GM21367 (cell line): ENCODE measurements around the gene PCDHA4.
"Not testable (repeated sequence)": the region's sequence is repeated elsewhere in the genome, so short reads cannot be mapped to it uniquely, and the experiment has no call there.

Experiments
- ATAC-seq: cut with Tn5 transposase; IDR thresholded peaks from one replicate; pipeline ENCODE4 v1.9.1; 2021; ENCODE audit not compliant: unreplicated experiment

PCDHA4 gene

DNA sequence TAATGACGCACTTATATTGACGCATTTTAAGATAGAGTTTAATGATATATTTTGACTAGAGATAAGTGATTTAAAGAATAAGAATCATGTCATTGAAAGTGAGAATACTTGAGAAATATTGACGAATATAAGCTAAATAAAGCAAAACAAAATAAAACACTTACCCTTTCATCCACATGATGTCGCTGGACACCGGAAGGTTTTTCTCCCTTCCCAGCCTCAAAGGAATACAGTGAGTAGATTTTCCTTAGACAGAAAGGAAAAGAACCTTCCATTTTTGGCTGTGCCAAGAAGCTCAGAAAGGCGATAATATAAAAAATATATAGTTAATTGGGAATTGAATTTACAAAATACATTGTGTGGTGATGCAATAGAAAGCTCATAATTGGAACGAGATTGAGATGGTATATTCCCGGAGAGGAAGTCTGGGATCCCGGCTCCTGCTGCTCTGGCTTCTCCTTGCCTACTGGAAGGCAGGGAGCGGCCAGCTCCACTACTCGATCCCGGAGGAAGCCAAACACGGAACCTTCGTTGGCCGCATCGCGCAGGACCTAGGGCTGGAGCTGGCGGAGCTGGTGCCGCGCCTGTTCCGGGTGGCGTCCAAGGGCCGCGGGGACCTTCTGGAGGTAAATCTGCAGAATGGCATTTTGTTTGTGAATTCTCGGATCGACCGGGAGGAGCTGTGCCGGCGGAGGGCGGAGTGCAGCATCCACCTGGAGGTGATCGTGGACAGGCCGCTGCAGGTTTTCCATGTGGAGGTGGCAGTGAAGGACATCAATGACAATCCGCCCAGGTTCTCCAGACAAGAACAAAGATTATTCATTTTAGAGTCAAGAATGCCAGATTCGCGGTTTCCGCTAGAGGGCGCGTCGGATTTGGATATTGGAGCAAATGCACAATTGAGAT, 14.8 kb downstream of the PCDHA4 start, which contains the start of gene PCDHA5:
PCDHA5 (plus strand) TSS at position 239 of the 906 bp plus-strand sequence.
- no peak for ATAC-seq

DNA sequence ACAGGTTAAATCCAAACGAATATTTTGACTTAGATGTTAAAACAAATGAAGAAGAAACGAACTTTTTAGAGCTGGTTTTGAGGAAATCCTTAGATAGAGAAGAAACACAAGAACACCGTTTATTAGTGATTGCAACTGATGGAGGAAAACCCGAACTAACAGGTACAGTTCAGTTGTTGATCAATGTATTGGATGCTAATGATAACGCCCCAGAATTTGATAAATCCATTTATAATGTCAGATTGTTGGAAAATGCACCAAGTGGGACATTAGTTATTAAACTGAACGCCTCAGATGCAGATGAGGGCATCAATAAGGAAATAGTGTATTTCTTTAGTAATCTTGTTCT, 15.4 kb downstream of the PCDHA4 start:
- no peak for ATAC-seq

DNA sequence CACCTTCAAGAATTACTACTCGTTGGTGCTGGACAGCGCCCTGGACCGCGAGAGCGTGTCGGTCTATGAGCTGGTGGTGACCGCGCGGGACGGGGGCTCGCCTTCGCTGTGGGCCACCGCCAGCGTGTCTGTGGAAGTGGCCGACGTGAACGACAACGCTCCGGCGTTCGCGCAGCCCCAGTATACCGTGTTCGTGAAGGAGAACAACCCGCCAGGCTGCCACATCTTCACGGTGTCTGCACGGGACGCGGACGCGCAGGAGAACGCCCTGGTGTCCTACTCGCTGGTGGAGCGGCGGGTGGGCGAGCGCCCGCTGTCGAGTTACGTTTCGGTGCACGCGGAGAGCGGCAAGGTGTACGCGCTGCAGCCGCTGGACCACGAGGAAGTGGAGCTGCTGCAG, 16.1 kb downstream of the PCDHA4 start:
- ATAC-seq, result not testable (repeated sequence)

DNA sequence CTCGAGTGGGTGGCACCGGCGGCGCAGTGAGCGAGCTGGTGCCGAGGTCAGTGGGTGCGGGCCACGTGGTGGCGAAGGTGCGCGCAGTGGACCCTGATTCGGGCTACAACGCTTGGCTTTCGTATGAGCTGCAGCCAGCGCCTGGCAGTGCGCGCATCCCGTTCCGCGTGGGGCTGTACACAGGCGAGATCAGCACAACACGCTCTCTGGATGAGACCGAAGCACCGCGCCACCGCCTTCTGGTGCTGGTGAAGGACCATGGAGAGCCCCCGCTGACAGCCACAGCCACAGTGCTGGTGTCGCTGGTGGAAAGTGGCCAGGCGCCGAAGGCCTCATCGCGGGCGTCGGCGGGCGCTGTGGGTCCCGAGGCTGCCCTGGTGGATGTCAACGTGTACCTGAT, 16.6 kb downstream of the PCDHA4 start:
- ATAC-seq, result no peak

DNA sequence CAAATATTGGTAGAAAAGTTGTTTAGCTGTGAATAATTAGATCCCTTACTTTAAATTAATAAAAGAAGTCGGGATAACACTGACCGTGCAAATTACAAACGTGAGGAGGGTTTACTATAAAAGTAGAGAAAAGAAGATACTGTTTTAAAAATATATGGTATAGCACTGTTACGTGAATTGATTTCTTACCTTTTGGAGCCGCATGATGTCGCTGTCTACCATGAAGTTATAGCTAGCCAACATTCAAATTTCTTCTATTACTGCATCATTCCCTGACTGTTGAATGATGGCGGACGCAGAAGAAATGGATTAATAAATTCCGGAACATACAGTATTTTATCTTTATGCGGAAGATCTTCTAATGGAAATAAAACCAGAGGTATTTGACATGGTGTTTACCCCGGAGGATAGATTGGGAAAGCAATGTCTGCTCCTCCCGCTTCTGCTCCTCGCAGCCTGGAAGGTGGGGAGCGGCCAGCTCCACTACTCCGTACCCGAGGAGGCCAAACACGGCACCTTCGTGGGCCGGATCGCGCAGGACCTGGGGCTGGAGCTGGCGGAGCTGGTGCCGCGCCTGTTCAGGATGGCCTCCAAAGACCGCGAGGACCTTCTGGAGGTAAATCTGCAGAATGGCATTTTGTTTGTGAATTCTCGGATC, 21.0 kb downstream of the PCDHA4 start, which contains the start of gene PCDHA6:
PCDHA6 (plus strand) TSS at position 257 of the 658 bp plus-strand sequence; CDS start at position 389, 132 bp downstream.
- ATAC-seq, result no peak

DNA sequence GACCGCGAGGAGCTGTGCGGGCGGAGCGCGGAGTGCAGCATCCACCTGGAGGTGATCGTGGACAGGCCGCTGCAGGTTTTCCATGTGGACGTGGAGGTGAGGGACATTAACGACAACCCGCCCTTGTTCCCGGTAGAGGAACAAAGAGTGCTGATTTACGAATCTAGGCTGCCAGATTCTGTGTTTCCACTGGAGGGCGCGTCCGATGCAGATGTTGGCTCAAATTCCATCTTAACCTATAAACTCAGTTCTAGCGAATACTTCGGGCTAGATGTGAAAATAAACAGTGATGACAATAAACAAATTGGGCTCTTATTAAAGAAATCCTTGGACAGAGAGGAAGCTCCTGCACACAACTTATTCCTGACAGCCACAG, 21.5 kb downstream of the PCDHA4 start:
- no peak for ATAC-seq

DNA sequence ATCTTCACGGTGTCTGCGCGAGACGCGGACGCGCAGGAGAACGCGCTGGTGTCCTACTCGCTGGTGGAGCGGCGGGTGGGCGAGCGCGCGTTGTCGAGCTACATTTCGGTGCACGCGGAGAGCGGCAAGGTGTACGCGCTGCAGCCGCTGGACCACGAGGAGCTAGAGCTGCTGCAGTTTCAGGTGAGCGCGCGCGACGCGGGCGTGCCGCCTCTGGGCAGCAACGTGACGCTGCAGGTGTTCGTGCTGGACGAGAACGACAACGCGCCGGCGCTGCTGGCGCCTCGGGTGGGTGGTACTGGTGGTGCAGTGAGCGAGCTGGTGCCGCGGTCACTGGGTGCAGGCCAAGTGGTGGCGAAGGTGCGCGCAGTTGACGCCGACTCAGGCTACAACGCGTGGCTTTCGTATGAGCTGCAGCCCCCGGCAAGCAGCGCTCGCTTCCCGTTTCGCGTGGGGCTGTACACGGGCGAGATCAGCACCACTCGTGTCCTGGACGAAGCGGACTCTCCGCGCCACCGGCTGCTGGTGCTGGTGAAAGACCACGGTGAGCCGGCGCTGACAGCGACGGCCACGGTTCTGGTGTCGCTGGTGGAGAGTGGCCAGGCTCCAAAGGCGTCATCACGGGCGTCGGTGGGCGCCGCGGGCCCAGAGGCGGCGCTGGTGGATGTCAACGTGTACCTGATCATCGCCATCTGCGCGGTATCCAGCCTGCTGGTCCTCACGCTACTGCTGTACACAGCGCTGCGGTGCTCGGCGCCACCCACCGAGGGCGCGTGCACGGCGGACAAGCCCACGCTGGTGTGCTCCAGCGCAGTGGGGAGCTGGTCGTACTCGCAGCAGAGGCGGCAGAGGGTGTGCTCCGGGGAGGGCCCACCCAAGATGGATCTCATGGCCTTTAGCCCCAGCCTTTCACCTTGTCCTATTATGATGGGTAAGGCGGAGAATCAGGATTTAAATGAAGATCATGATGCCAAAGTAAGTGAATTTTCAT, 22.9 kb downstream of the PCDHA4 start:
- not testable (repeated sequence) for ATAC-seq

DNA sequence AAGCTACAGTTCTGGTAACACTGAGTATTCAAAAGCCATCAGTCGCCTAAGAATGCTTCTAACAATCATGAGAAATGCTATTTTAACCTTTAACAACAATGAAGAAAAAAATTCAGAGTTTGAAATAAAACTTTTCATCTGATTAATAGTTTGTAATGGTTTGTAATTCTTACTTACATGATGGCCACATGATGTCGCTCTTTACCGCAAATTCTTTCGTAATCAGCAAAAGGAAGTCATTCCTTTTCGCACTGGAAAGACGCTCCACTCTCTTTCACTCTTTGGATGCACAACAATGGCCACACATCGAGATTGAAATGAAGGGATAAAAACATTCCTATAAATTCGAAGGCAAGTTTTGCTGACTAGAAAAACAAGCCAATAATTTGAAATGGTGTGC, 27.1 kb downstream of the PCDHA4 start, which contains the start of gene PCDHA7:
PCDHA7 (plus strand) TSS at position 277 of the 400 bp plus-strand sequence; CDS start at position 392, 115 bp downstream.
- no peak for ATAC-seq

DNA sequence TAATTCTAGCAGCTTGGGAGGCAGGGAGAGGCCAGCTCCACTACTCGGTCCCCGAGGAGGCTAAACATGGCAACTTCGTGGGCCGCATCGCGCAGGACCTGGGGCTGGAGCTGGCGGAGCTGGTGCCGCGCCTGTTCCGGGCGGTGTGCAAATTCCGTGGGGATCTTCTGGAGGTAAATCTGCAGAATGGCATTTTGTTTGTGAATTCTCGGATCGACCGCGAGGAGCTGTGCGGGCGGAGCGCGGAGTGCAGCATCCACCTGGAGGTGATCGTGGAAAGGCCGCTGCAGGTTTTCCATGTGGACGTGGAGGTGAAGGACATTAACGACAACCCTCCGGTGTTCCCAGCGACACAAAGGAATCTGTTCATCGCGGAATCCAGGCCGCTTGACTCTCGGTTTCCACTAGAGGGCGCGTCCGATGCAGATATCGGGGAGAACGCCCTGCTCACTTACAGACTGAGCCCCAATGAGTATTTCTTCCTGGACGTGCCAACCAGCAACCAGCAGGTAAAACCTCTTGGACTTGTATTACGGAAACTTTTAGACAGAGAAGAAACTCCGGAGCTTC, 27.7 kb downstream of the PCDHA4 start:
- ATAC-seq, result not testable (repeated sequence)

DNA sequence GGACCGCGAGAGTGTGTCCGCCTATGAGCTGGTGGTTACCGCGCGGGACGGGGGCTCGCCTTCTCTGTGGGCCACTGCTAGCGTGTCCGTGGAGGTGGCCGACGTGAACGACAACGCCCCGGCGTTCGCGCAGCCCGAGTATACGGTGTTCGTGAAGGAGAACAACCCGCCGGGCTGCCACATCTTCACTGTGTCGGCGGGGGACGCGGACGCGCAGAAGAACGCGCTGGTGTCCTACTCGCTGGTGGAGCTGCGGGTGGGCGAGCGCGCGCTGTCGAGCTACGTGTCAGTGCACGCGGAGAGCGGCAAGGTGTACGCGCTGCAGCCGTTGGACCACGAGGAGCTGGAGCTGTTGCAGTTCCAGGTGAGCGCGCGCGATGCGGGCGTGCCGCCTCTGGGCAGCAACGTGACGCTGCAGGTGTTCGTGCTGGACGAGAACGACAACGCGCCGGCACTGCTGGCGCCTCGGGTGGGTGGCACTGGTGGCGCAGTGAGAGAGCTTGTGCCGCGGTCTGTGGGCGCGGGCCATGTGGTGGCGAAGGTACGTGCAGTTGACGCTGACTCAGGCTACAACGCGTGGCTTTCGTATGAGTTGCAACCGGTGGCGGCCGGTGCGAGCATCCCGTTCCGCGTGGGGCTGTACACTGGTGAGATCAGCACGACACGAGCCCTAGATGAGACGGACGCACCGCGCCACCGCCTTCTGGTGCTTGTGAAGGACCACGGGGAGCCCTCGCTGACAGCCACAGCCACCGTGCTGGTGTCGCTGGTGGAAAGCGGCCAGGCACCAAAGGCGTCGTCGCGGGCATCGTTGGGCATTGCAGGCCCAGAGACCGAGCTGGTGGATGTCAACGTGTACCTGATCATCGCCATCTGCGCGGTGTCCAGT, 29.0 kb downstream of the PCDHA4 start:
- no peak for ATAC-seq

DNA sequence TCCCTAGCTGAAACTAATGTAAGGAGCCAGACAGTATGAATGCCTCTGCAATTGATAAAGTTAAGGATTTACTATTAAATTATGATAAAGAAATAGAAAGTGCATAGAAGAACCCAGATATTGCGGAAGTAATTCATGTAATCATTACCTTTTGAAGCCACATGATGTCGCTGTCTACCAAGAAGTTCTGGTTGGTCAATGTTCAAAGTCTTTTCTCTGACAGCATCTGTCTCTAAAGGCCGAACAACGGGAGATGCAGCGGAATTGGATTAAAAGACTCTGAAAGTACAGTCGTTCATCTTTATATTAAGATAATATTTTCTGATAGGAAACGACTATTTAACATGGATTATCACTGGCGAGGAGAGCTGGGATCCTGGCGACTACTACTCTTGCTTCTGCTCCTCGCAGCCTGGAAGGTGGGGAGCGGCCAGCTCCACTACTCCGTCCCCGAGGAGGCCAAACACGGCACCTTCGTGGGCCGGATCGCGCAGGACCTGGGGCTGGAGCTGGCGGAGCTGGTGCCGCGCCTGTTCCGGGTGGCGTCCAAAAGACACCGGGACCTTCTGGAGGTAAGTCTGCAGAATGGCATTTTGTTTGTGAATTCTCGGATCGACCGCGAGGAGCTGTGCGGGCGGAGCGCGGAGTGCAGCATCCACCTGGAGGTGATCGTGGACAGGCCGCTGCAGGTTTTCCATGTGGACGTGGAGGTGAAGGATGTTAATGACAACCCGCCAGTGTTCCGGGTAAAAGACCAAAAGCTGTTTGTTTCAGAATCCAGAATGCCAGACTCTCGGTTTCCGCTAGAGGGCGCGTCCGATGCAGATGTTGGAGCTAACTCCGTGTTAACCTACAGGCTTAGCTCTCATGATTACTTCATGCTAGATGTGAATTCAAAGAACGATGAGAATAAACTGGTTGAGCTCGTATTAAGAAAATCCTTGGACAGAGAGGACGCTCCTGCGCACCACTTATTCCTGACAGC, 34.4 kb downstream of the PCDHA4 start, which contains the start of gene PCDHA8:
PCDHA8 (plus strand) TSS at position 210 of the 985 bp plus-strand sequence; CDS start at position 345, 135 bp downstream.
- ATAC-seq, result no peak

DNA sequence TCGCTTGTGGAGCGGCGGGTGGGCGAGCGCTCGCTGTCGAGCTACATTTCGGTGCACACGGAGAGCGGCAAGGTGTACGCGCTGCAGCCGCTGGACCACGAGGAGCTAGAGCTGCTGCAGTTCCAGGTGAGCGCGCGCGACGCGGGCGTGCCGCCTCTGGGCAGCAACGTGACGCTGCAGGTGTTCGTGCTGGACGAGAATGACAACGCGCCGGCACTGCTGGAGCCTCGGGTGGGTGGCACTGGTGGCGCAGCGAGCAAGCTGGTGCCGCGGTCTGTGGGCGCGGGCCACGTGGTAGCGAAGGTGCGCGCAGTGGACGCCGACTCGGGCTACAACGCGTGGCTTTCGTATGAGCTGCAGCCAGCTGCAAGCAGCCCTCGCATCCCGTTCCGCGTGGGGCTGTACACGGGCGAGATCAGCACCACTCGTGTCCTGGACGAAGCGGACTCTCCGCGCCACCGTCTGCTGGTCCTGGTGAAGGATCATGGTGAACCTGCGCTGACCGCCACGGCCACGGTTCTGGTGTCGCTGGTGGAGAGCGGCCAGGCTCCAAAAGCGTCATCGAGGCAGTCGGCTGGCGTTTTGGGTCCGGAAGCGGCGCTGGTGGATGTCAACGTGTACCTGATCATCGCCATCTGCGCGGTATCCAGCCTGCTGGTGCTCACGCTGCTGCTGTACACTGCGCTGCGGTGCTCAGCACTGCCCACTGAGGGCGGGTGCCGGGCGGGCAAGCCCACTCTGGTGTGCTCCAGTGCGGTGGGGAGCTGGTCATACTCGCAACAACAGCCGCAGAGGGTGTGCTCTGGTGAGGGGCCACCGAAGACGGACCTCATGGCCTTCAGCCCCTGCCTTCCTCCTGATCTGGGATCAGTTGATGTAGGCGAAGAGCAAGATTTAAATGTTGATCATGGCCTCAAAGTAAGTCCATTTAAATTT, 36.2 kb downstream of the PCDHA4 start:
- no peak for ATAC-seq

DNA sequence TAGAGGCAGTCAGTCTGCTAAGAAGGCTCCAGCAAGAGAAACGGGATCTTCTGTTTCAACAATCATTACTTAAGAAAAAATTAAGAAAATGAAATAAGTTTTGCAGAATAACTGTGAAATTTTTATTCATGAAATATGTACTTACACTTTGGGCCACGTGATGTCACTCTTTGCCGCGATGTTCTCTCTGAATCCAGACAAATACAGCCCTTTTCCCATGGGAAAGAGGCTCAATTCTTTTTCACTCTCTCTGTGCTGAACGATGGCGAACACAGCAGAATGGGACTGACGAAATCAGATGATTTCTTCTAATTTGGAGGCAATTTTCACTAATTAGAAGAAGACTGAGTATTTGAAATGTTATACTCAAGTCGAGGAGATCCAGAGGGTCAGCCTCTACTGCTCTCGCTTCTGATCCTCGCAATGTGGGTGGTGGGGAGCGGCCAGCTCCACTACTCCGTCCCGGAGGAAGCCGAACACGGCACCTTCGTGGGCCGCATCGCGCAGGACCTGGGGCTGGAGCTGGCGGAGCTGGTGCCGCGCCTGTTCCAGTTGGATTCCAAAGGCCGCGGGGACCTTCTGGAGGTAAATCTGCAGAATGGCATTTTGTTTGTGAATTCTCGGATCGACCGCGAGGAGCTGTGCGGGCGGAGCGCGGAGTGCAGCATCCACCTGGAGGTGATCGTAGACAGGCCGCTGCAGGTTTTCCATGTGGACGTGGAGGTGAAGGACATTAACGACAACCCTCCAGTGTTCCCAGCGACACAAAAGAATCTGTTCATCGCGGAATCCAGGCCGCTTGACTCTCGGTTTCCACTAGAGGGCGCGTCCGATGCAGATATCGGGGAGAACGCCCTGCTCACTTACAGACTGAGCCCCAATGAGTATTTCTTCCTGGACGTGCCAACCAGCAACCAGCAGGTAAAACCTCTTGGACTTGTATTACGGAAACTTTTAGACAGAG, 41.6 kb downstream of the PCDHA4 start, which contains the start of gene PCDHA9:
PCDHA9 (plus strand) TSS at position 244 of the 964 bp plus-strand sequence; CDS start at position 358, 114 bp downstream.
- ATAC-seq, result not testable (repeated sequence)

DNA sequence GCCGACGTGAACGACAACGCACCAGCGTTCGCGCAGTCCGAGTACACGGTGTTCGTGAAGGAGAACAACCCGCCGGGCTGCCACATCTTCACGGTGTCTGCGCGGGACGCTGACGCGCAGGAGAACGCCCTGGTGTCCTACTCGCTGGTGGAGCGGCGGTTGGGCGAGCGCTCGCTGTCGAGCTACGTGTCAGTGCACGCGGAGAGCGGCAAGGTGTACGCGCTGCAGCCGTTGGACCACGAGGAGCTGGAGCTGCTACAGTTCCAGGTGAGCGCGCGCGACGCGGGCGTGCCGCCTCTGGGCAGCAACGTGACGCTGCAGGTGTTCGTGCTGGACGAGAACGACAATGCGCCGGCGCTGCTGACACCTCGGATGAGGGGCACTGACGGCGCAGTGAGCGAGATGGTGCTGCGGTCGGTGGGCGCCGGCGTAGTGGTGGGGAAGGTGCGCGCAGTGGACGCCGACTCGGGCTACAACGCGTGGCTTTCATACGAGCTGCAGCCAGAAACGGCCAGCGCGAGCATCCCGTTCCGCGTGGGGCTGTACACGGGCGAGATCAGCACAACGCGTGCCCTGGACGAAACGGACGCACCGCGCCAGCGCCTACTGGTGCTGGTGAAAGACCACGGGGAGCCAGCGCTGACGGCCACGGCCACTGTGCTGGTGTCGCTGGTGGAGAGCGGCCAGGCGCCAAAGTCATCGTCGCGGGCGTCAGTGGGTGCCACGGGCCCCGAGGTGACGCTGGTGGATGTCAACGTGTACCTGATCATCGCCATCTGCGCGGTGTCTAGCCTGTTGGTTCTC, 43.2 kb downstream of the PCDHA4 start:
- ATAC-seq, result not testable (repeated sequence)
